Upper lobe of right lung (tissue), 1 donor: ENCODE data around the gene DEGS2. TPM values are rescaled to one million over a fixed set of nuclear protein-coding genes. Genes with fewer than 3 reads are reported as not detected.
"Not testable (repeated sequence)": the region's sequence is repeated elsewhere in the genome, so short reads cannot be mapped to it uniquely, and the experiment has no call there.

Experiments
- ATAC-seq: fragments of 200-7000 bp; cut with Tn5 transposase; one replicate; pipeline ENCODE4 v1.9.1; 2020; ENCODE audit warnings: mild to moderate bottlenecking, moderate library complexity
- DNase-seq: peaks from one replicate; pipeline ENCODE4 v3.0.0-alpha.2; 2020
- H3K27ac ChIP-seq: fragments of 200-600 bp; one replicate; pipeline ENCODE4 v1.8.0; 2022
- H3K27me3 ChIP-seq: fragments of 200-600 bp; one replicate; pipeline ENCODE4 v1.8.0; 2022; ENCODE audit warnings: mild to moderate bottlenecking
- H3K36me3 ChIP-seq: fragments of 200-600 bp; one replicate; pipeline ENCODE4 v1.8.0; 2022
- H3K4me1 ChIP-seq: fragments of 200-600 bp; one replicate; pipeline ENCODE4 v1.8.0; 2022
- H3K4me3 ChIP-seq: fragments of 200-600 bp; one replicate; pipeline ENCODE4 v1.8.0; 2022; ENCODE audit warnings: mild to moderate bottlenecking
- H3K9me3 ChIP-seq: fragments of 200-600 bp; one replicate; pipeline ENCODE4 v1.8.0; 2022
- CTCF ChIP-seq: fragments of 200-600 bp; IDR thresholded peaks from one replicate; pipeline ENCODE4 v1.8.0; 2022; ENCODE audit warnings: antibody characterized with exemption
- intact Hi-C: fragments of 100-400 bp; cut with DNase I; formaldehyde crosslinking; loops from one replicate; pipeline ENCODE4 v1.11.0; 2022
- total RNA-seq: library from RNA; stranded (reverse); fragmentation: NEBNext Ultra II Directional; extraction: Animal tissue kit (Norgen Biotek cat#: 25700); gene quantifications from one replicate; pipeline ENCODE4 v1.2.1, GENCODE V29; 2021
- donor health status: DM: no; HTN: yes; CAD: no; lungs with severe emphysema.

The DEGS2 gene
- total RNA-seq, 1 donor from 2014 or later = 1.7 TPM

GRCh38 chr14:100165831-100166440, 6.5 kb upstream of the DEGS2 start:
- ATAC-seq (no peak), DNase-seq (no peak)
- H3K36me3 ChIP-seq = no peaks in the 10 kb centered on the region
- intact Hi-C loops = no loop called here
- no peak overlapping the region for H3K27ac ChIP-seq
- no peaks in the 10 kb centered on the region for H3K27me3 ChIP-seq
- H3K9me3 ChIP-seq = no peaks in the 10 kb centered on the region
- no peaks in the 10 kb centered on the region for H3K4me1 ChIP-seq
- peak overlapping the region; percentile 24 for H3K4me3 ChIP-seq
- no peak for TF ChIP-seq CTCF

- TF ChIP-seq CTCF = no peak
- Histone ChIP-seq H3K4me3 (no peak overlapping the region), H3K4me1 (no peaks in the 10 kb centered on the region), H3K36me3 (no peaks in the 10 kb centered on the region), H3K27ac (no peak overlapping the region), H3K9me3 (no peaks in the 10 kb centered on the region), H3K27me3 (peaks cover 4% of the 10 kb centered on the region)
- intact Hi-C loops = no loop called here
- ATAC-seq (peak; percentile 82), DNase-seq (peak; percentile 77)
These were observed 5.9 kb upstream of the DEGS2 start for GRCh38 chr14:100165376-100165775.

GRCh38 chr14:100160534-100160916, 1.1 kb upstream of the DEGS2 start:
- no peak for DNase-seq
- ATAC-seq = no peak
- intact Hi-C loops = no loop called here

GRCh38 chr14:100159865-100160533, 554 bp upstream of the DEGS2 start:
- no peak for TF ChIP-seq CTCF

More at GRCh38 chr14:100160534-100160916, 1.1 kb upstream of the DEGS2 start:
- H3K36me3 ChIP-seq = no peaks in the 10 kb centered on the region
- H3K9me3 ChIP-seq = no peaks in the 10 kb centered on the region
- no peak overlapping the region for H3K4me3 ChIP-seq
- TF ChIP-seq CTCF = no peak
- peaks cover 13% of the 10 kb centered on the region for H3K4me1 ChIP-seq
- no peak overlapping the region for H3K27ac ChIP-seq
- peaks cover 26% of the 10 kb centered on the region for H3K27me3 ChIP-seq

GRCh38 chr14:100158566-100159093, 815 bp downstream of the DEGS2 start:
- Histone ChIP-seq H3K36me3 (no peaks in the 10 kb centered on the region), H3K9me3 (peaks cover 6% of the 10 kb centered on the region), H3K4me3 (peak overlapping the region; percentile 46), H3K4me1 (peaks cover 13% of the 10 kb centered on the region), H3K27ac (no peak overlapping the region), H3K27me3 (peaks cover 26% of the 10 kb centered on the region)
- intact Hi-C loops = no loop called here
- TF ChIP-seq CTCF = no peak
- ATAC-seq (no peak), DNase-seq (no peak)

More at GRCh38 chr14:100159865-100160533, 554 bp upstream of the DEGS2 start:
- Histone ChIP-seq H3K4me3 (peak overlapping the region; percentile 46), H3K27ac (no peak overlapping the region), H3K4me1 (peaks cover 13% of the 10 kb centered on the region), H3K36me3 (no peaks in the 10 kb centered on the region), H3K27me3 (peaks cover 26% of the 10 kb centered on the region), H3K9me3 (peaks cover 1% of the 10 kb centered on the region)
- ATAC-seq (peak; percentile 34), DNase-seq (no peak)
- intact Hi-C loops = no loop called here

- DNase-seq, ATAC-seq, intact Hi-C loops, H3K27ac ChIP-seq, H3K36me3 ChIP-seq, H3K9me3 ChIP-seq, H3K4me3 ChIP-seq: not testable (repeated sequence)
- Histone ChIP-seq H3K4me1 (peaks cover 13% of the 10 kb centered on the region), H3K27me3 (peaks cover 26% of the 10 kb centered on the region)
These were observed 1.8 kb downstream of the DEGS2 start for GRCh38 chr14:100157548-100158232.
